ENCODE measurements around the gene PES1. TPM values are rescaled to one million over a fixed set of nuclear protein-coding genes. Genes with fewer than 3 reads are reported as not detected.

PES1 gene
- total and polyA plus RNA-seq, 2 of the 13 experiments (the other 11 are each of a cell fraction or from before 2014, with no cell fraction given) = 65.1 to 94.7 TPM

- TF ChIP-seq E2F1 (CRISPR knock-in tag; IDR thresholded peaks at IDR 0.05) (no peak), NCOA2 (CRISPR knock-in tag; IDR thresholded peaks at IDR 0.05) (no peak), PHF21A (CRISPR knock-in tag; IDR thresholded peaks at IDR 0.05) (peak; percentile 62; the same call in 1 of the 2 replicates), IRF9 (CRISPR knock-in tag; IDR thresholded peaks at IDR 0.05; ENCODE audit: borderline replicate concordance) (no peak), SAP130 (CRISPR knock-in tag; IDR thresholded peaks at IDR 0.05; ENCODE audit: low read depth) (peak; percentile 74), GABPB1 (CRISPR knock-in tag; IDR thresholded peaks at IDR 0.05) (0 out of 2 replicates have a peak, but pooled peaks have one; percentile 19), ZNF691 (CRISPR knock-in tag; IDR thresholded peaks at IDR 0.05; ENCODE audit: borderline replicate concordance, low read depth) (no peak), ZNF367 (CRISPR knock-in tag; IDR thresholded peaks at IDR 0.05; ENCODE audit: borderline replicate concordance) (no peak), ATF4 (CRISPR knock-in tag; IDR thresholded peaks at IDR 0.05) (no peak), ZNF788 (CRISPR knock-in tag; IDR thresholded peaks at IDR 0.05; ENCODE audit: borderline replicate concordance) (no peak), HNF1B (CRISPR knock-in tag; IDR thresholded peaks at IDR 0.05) (peak; percentile 94), ZNF687 (CRISPR knock-in tag; IDR thresholded peaks at IDR 0.05) (peak; percentile 54), ZBTB39 (CRISPR knock-in tag; IDR thresholded peaks at IDR 0.05) (no peak), MYC (CRISPR knock-in tag; IDR thresholded peaks at IDR 0.05; ENCODE audit: borderline replicate concordance) (peak; percentile 33; the same call in 1 of the 2 replicates), PRPF4 (IDR thresholded peaks at IDR 0.05; ENCODE audit: low read depth, low read length, poor library complexity, severe bottlenecking) (no peak)
Measured at GRCh38 chr22:30574095-30574981, 17.4 kb downstream of the PES1 start, which contains the start of gene GAL3ST1 (continued).

All from HepG2 (cell line).